ENCODE results near the gene LDLRAD2.

LDLRAD2 gene

DNA sequence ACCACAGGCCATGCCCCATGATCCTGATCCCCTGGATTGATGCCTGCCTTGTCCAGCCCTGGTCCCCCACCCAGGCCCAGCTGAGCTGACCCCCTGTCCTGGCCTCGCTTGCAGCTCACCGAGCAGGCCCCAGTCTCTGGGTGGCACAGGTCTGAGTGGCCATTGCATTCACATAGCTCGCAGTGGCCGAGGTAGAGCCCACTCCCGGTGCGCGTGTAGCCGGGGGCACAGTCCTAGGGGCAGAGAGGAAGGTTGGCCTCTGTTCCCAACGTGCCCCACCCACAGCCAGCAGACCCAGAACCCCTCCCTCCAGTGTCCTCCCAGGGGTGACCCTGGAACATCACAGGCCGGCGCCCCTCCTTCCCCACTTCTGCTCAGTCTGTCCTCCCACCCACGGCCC is 51.9 kb downstream of the LDLRAD2 start:
- no peak overlapping the region for H3K27ac ChIP-seq
- TF ChIP-seq, protein P1, sequence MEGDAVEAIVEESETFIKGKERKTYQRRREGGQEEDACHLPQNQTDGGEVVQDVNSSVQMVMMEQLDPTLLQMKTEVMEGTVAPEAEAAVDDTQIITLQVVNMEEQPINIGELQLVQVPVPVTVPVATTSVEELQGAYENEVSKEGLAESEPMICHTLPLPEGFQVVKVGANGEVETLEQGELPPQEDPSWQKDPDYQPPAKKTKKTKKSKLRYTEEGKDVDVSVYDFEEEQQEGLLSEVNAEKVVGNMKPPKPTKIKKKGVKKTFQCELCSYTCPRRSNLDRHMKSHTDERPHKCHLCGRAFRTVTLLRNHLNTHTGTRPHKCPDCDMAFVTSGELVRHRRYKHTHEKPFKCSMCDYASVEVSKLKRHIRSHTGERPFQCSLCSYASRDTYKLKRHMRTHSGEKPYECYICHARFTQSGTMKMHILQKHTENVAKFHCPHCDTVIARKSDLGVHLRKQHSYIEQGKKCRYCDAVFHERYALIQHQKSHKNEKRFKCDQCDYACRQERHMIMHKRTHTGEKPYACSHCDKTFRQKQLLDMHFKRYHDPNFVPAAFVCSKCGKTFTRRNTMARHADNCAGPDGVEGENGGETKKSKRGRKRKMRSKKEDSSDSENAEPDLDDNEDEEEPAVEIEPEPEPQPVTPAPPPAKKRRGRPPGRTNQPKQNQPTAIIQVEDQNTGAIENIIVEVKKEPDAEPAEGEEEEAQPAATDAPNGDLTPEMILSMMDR (conservative IDR thresholded peaks at IDR 0.05) = no peak

DNA sequence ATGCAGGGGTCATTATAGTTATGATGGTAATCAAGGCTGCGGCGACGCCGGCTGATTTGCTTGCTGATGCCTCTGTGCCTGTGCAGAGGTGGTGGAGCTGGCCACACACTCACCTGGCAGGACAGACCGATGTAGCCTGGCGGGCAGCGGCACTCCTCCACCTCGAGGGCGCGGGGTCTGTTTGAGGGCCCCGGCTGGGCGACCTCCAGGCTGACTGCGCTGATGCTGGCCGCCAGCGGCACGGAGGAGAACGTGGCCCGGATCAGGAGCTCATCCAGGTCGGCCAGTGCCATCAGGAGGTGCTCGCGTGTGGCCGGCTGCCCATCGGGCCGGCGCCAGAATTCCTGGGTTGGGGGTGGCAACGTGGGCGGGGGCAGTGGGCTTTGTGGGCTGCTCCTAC is 52.7 kb downstream of the LDLRAD2 start:
- TF ChIP-seq, protein P1 (conservative IDR thresholded peaks at IDR 0.05) = no peak
- H3K27ac ChIP-seq = no peak overlapping the region

DNA sequence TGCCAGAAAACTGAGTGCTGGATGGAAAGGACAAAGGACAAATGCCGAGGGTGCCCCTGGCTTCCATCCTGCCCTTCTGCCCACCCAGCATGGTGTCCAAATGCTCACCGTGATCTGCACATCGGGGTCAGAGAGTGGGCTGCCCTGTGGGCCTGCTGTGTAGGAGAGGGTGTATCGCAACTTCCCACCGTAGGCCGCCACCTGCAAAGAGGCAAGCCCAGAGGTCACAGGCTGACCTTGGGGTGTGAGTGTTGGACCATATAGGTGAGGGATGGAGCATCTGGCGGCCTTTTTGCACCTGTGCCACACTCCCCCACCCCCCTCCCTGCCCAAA is 53.5 kb downstream of the LDLRAD2 start:
- H3K27ac ChIP-seq = no peak overlapping the region
- TF ChIP-seq, protein P1 (conservative IDR thresholded peaks at IDR 0.05) = no peak

DNA sequence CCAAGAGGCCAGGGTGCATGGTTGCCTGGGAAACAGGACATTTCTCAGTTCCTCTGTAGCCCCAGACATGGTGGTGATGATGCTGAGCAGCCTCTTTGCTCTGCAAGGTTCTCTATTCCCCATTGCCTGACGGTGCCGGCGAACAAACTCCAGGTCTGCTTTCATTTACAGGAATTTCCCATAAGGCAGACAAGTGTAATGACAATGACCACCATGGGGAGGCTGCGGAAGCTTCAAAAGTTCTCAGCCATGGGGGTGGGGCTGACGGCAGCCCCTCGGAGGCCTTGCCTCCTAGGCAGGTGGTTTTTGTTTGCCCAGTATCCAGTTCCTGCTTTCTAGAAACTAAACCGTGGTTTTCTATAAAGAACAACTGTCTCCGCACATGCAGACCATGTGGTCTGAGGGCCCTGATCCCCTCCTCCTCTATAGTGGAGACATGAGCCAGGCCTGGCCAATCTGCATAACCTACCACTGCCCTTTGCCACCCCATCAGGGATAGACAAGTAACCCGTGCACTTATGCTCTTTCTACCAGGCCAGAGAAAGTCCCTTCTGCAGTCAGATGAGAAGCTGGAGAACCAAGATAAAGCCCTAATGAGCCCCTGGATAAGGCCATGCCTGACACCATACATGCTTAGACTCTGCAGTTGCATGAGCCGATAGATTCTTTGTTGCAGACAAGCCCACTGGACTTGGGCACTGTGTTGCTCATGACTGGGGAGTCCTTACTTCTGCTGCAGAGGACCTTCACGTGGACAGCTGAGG is 54.1 kb downstream of the LDLRAD2 start:
- H3K27ac ChIP-seq = no peak overlapping the region; the same call in 1 of the 2 replicates
- TF ChIP-seq, protein P1 (conservative IDR thresholded peaks at IDR 0.05) = no peak

DNA sequence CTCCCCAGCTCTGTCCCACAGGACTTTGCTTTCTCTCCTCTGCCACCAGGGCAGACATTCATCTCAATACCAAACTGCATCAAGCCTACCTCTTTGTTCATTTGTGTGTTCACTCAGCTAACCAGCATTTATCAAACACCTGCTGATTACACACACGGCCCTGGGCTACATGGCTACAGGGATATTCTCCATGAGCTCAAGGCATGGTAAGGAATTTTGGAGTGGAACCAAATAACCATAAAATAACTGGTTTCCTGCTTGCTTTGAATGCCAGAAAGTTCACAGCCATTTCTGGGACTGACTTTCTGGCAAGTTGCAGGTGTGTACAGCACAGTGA is 54.6 kb downstream of the LDLRAD2 start:
- TF ChIP-seq, protein P1 (conservative IDR thresholded peaks at IDR 0.05) = no peak
- no peak overlapping the region; the same call in 1 of the 2 replicates for H3K27ac ChIP-seq

GRCh38 chr1:21867451-21867996 is 55.5 kb downstream of the LDLRAD2 start:
- TF ChIP-seq, protein P1 (conservative IDR thresholded peaks at IDR 0.05) = no peak
- H3K27ac ChIP-seq = no peak overlapping the region; the same call in 1 of the 2 replicates

DNA sequence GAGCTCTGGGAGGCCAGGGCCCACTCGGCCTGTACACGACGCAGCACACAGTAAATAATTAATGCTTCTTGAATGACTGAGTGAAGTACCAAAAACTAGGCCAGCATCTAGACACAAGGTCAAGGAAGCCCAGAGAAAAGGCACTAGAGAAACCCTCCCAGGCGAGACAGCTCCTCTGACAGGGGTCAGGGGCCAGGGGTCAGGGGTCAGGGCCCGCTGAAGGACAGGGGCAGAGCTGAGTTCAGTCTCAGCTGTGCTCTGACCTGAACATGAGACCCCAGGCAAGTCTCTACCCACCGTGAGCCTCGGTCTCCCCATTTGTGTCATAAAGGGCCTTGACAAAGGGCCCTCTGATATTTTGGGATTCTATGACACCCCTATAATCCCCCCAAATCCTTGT is 56.4 kb downstream of the LDLRAD2 start:
- TF ChIP-seq, protein P1 (conservative IDR thresholded peaks at IDR 0.05) = no peak

More for the DNA sequence above, 56.4 kb downstream of the LDLRAD2 start:
- no peak overlapping the region for H3K27ac ChIP-seq
